Fibroblast of lung (primary cell): ENCODE measurements around the gene HAPLN2. TPM values are rescaled to one million over a fixed set of nuclear protein-coding genes. Genes with fewer than 3 reads are reported as not detected.

Source experiments
- DNase-seq, 2 donors: peaks; one replicate each; pipeline versions ENCODE4 v3.0.0 to v3.0.0-alpha.2; 2010; ENCODE audit warnings: low read depth in 2 of 2
- H2AFZ ChIP-seq: 2 replicates; pipeline ENCODE4 v1.5.1; 2012; ENCODE audit warnings: low read length, control low read depth, inconsistent platforms
- H3K27ac ChIP-seq: 2 replicates; pipeline ENCODE4 v1.5.1; 2011; ENCODE audit warnings: low read length, control low read depth; ENCODE audit not compliant: insufficient read depth
- H3K27me3 ChIP-seq: 2 replicates; pipeline ENCODE4 v1.5.1; 2011; ENCODE audit warnings: mild to moderate bottlenecking, low read length; ENCODE audit not compliant: control insufficient read depth, insufficient read depth
- H3K36me3 ChIP-seq: 2 replicates; pipeline ENCODE4 v1.5.1; 2011; ENCODE audit warnings: low read length; ENCODE audit not compliant: control insufficient read depth, insufficient read depth
- H3K4me1 ChIP-seq: 2 replicates; pipeline ENCODE4 v1.5.1; 2011; ENCODE audit warnings: low read length; ENCODE audit not compliant: control insufficient read depth, insufficient read depth; ENCODE audit errors: extremely low read depth
- H3K4me2 ChIP-seq: 2 replicates; pipeline ENCODE4 v1.5.1; 2011; ENCODE audit warnings: low read length, control low read depth; ENCODE audit not compliant: insufficient read depth; ENCODE audit errors: extremely low read depth
- H3K4me3 ChIP-seq, 4 experiments: fragments of 200-600 bp in 1 of 4; sonication (generic) in 1 of 4; replicated peaks in 1 of 4; 2 replicates each; pipeline ENCODE4 v1.5.1; 2011 to 2016; ENCODE audit warnings: low read length in 4 of 4, low read depth in 3 of 4, mild to moderate bottlenecking in 3 of 4, control low read depth in 2 of 4, inconsistent platforms in 1 of 4, mixed read lengths in 1 of 4; ENCODE audit not compliant: insufficient read depth in 1 of 4; ENCODE audit errors: control extremely low read depth in 1 of 4
- H3K79me2 ChIP-seq: 2 replicates; pipeline ENCODE4 v1.5.1; 2012; ENCODE audit warnings: mild to moderate bottlenecking, low read length, inconsistent platforms; ENCODE audit not compliant: control insufficient read depth, insufficient read depth
- H3K9ac ChIP-seq: 2 replicates; pipeline ENCODE4 v1.5.1; 2011; ENCODE audit warnings: mild to moderate bottlenecking, low read length, control low read depth; ENCODE audit not compliant: insufficient read depth
- H3K9me3 ChIP-seq: 2 replicates; pipeline ENCODE4 v1.5.1; 2012; ENCODE audit warnings: low read depth, low read length; ENCODE audit not compliant: control insufficient read depth, insufficient read depth
- H4K20me1 ChIP-seq: 2 replicates; pipeline ENCODE4 v1.5.1; 2011; ENCODE audit warnings: low read length; ENCODE audit not compliant: control insufficient read depth, insufficient read depth; ENCODE audit errors: extremely low read depth
- CTCF ChIP-seq, 2 donors: IDR thresholded peaks in 1 of 2; conservative IDR thresholded peaks in 1 of 2; 1 replicate in 1 of 2; 2 replicates in 1 of 2; pipeline ENCODE4 v1.5.1; 2011 to 2012; ENCODE audit warnings: low read length in 2 of 2, control low read depth in 1 of 2, inconsistent platforms in 1 of 2, low read depth in 1 of 2, mild to moderate bottlenecking in 1 of 2
- EZH2 ChIP-seq: IDR thresholded peaks from 2 replicates; pipeline ENCODE4 v1.5.1; 2012; ENCODE audit warnings: low read length, control low read depth, mild to moderate bottlenecking; ENCODE audit errors: missing control alignments
- polyA plus RNA-seq, 2 donors: library from polyadenylated mRNA; depleted of rRNA in 1 of 2; stranded (reverse) in 1 of 2; unstranded in 1 of 2; fragments of >200 nt; gene quantifications; 2 replicates each; pipeline ENCODE4 v1.2.1, GENCODE V29; 2011 to 2012; ENCODE audit warnings: missing spikeins in 1 of 2
- total RNA-seq: library from RNA; depleted of rRNA; stranded (reverse); fragments of >200 nt; gene quantifications from 2 replicates; pipeline ENCODE4 v1.2.1, GENCODE V29; 2014

HAPLN2 gene
- total and polyA plus RNA-seq, 2 donors (not counting 1 experiment from before 2014, with no cell fraction given) = not detected

- Histone ChIP-seq H3K4me2 (peak overlapping the region; percentile 52), H3K4me1 (peaks cover 56% of the 10 kb centered on the region), H3K27me3 (peaks cover 12% of the 10 kb centered on the region), H3K4me3 (peak overlapping the region in 2 of 4 experiments; percentile 3 to 10), H3K27ac (peak overlapping the region; percentile 75), H3K36me3 (no peaks in the 10 kb centered on the region), H2AFZ (no peak overlapping the region), H3K79me2 (no peaks in the 10 kb centered on the region), H4K20me1 (no peaks in the 10 kb centered on the region), H3K9me3 (no peaks in the 10 kb centered on the region), H3K9ac (no peak overlapping the region)
- DNase-seq = no peak
- TF ChIP-seq EZH2 = no peak
- no peak for TF ChIP-seq CTCF (conservative IDR thresholded peaks at IDR 0.05 in 1 of 2, IDR thresholded peaks at IDR 0.05 in 1 of 2; ENCODE audit: low read depth in 1 of 2, low read length in 2 of 2)
Measured at GRCh38 chr1:156660752-156661112, 41.5 kb downstream of the HAPLN2 start.

GRCh38 chr1:156662005-156662799 lies 43.0 kb downstream of the HAPLN2 start:
- Histone ChIP-seq H3K4me1 (peaks cover 64% of the 10 kb centered on the region), H3K27me3 (no peaks in the 10 kb centered on the region)

GRCh38 chr1:156662800-156663055 lies 43.5 kb downstream of the HAPLN2 start:
- DNase-seq = no peak
- Histone ChIP-seq H3K4me2 (no peak overlapping the region), H3K9me3 (no peaks in the 10 kb centered on the region), H3K27ac (peak overlapping the region; percentile 75), H3K4me3 (no peak overlapping the region), H3K79me2 (no peaks in the 10 kb centered on the region), H3K36me3 (no peaks in the 10 kb centered on the region), H2AFZ (no peak overlapping the region), H3K27me3 (no peaks in the 10 kb centered on the region), H3K9ac (no peak overlapping the region), H3K4me1 (peaks cover 64% of the 10 kb centered on the region), H4K20me1 (no peaks in the 10 kb centered on the region)
- TF ChIP-seq CTCF (conservative IDR thresholded peaks at IDR 0.05 in 1 of 2, IDR thresholded peaks at IDR 0.05 in 1 of 2; ENCODE audit: low read depth in 1 of 2, low read length in 2 of 2) = no peak
- TF ChIP-seq EZH2 = no peak

More at GRCh38 chr1:156662005-156662799, 43.0 kb downstream of the HAPLN2 start:
- Histone ChIP-seq H3K4me2 (peak overlapping the region; percentile 44), H3K4me3 (no peak overlapping the region), H3K9me3 (no peaks in the 10 kb centered on the region), H3K79me2 (no peaks in the 10 kb centered on the region), H3K27ac (peak overlapping the region; percentile 75), H4K20me1 (no peaks in the 10 kb centered on the region), H3K36me3 (no peaks in the 10 kb centered on the region), H2AFZ (no peak overlapping the region), H3K9ac (no peak overlapping the region)
- DNase-seq = peak in 1 of 2 donors; percentile 67
- TF ChIP-seq CTCF (conservative IDR thresholded peaks at IDR 0.05 in 1 of 2, IDR thresholded peaks at IDR 0.05 in 1 of 2; ENCODE audit: low read depth in 1 of 2, low read length in 2 of 2) (no peak), EZH2 (no peak)
